Chondrocyte (in vitro differentiated cells): ENCODE measurements around the gene SHISA3. TPM values are rescaled to one million over a fixed set of nuclear protein-coding genes. Genes with fewer than 3 reads are reported as not detected.

Experiments used
- DNase-seq: peaks from one replicate; pipeline ENCODE4 v3.0.0; 2021; ENCODE audit warnings: mixed read lengths, low spot score
- H3K27ac Mint-ChIP-seq: one replicate; pipeline ENCODE4 v1.8.0; 2021; ENCODE audit warnings: mild to moderate bottlenecking, moderate library complexity, mixed read lengths; ENCODE audit not compliant: unreplicated experiment
- H3K27me3 Mint-ChIP-seq: 2 replicates; pipeline ENCODE4 v1.8.0; 2021; ENCODE audit warnings: low read depth, mixed read lengths
- H3K36me3 Mint-ChIP-seq: 2 replicates; pipeline ENCODE4 v1.8.0; 2021; ENCODE audit warnings: low read depth, mixed read lengths
- H3K4me1 Mint-ChIP-seq: 2 replicates; pipeline ENCODE4 v1.8.0; 2021; ENCODE audit warnings: low read depth, mild to moderate bottlenecking, mixed read lengths
- H3K4me3 Mint-ChIP-seq: one replicate; pipeline ENCODE4 v1.8.0; 2021; ENCODE audit warnings: mild to moderate bottlenecking, moderate library complexity, mixed read lengths; ENCODE audit not compliant: unreplicated experiment
- H3K9me3 Mint-ChIP-seq: 2 replicates; pipeline ENCODE4 v1.8.0; 2021; ENCODE audit warnings: low read depth, mixed read lengths
- total RNA-seq: library from RNA; stranded (reverse); gene quantifications from 3 replicates; pipeline ENCODE4 v1.2.1, GENCODE V29; 2021
- TF ChIP-seq, protein P1 (sequence below): fragments of 200-600 bp; sonication (generic); IDR thresholded peaks from 2 replicates; pipeline ENCODE4 v1.5.0; 2021; ENCODE audit warnings: antibody characterized with exemption, mild to moderate bottlenecking, moderate library complexity

The SHISA3 gene
- total RNA-seq, 1 donor from 2014 or later: not detected

DNA sequence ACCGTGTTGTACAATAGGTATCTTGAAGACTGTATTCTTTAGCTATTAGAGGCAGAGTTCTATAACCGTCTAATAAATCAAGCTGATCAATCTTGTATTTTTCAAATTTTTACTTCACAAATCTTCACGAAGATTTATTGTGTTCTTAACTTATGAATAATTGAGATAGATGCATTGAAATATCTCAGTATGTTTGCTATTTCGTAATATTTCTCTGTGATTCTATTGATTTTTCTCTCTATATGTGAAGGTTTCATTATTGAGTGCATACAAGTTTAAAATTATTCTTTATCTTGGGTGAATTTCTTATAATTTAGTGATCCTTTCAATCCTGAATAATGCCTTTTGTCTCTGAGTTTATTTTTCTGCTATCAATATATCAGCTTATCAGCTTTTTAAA, 19.8 kb upstream of the SHISA3 start:
- Mint-ChIP-seq H3K27me3 (peaks cover 35% of the 10 kb centered on the region), H3K4me3 (no peak overlapping the region), H3K9me3 (peaks cover 10% of the 10 kb centered on the region), H3K4me1 (no peaks in the 10 kb centered on the region), H3K27ac (no peak overlapping the region), H3K36me3 (no peaks in the 10 kb centered on the region)
- TF ChIP-seq, protein P1, sequence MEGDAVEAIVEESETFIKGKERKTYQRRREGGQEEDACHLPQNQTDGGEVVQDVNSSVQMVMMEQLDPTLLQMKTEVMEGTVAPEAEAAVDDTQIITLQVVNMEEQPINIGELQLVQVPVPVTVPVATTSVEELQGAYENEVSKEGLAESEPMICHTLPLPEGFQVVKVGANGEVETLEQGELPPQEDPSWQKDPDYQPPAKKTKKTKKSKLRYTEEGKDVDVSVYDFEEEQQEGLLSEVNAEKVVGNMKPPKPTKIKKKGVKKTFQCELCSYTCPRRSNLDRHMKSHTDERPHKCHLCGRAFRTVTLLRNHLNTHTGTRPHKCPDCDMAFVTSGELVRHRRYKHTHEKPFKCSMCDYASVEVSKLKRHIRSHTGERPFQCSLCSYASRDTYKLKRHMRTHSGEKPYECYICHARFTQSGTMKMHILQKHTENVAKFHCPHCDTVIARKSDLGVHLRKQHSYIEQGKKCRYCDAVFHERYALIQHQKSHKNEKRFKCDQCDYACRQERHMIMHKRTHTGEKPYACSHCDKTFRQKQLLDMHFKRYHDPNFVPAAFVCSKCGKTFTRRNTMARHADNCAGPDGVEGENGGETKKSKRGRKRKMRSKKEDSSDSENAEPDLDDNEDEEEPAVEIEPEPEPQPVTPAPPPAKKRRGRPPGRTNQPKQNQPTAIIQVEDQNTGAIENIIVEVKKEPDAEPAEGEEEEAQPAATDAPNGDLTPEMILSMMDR: no peak
- no peak for DNase-seq

DNA sequence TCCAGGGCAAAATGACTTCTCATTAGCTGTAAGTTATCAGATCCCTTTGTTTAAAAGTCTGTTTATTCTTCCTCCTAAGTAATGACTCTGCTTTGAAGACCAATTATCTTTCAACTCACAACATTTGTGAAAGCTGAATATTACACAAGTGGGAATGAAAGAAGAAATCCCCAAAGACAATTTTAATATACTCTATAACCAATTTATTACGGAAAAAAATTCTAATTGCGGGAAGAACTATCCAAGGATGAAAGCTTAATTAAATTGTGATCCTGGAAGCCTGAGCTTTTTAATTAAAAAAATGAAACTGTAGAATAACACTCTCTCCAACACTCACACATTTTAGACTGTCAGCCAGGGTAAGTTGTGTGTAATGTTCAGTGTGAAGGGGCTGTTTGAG, 15.6 kb upstream of the SHISA3 start:
- Mint-ChIP-seq H3K27ac (no peak overlapping the region), H3K9me3 (peaks cover 3% of the 10 kb centered on the region), H3K4me3 (no peak overlapping the region), H3K27me3 (peaks cover 20% of the 10 kb centered on the region), H3K36me3 (no peaks in the 10 kb centered on the region), H3K4me1 (no peaks in the 10 kb centered on the region)
- TF ChIP-seq, protein P1: no peak
- no peak for DNase-seq

DNA sequence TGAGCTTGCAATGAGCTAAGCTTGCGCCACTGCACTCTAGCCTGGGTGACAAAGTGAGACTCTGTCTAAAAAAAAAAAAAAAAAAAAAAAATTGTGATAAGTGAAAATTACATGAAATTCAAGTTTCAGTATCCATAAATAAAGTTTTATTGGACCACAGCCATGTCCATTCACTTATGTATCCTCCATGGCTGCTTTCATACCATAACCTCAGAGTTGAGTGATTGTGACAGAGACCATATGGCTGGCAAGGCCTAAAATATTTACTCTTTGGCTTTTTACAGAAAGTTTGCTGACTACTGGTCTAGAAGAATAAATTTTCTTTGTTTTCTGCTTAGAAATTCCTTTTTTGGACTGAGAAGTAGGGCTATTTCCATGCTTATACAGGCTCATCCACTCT, 11.8 kb upstream of the SHISA3 start:
- H3K36me3 Mint-ChIP-seq: no peaks in the 10 kb centered on the region
- peaks cover 11% of the 10 kb centered on the region for H3K27me3 Mint-ChIP-seq
- H3K4me3 Mint-ChIP-seq: no peak overlapping the region
- TF ChIP-seq, protein P1: no peak
- peaks cover under 1% of the 10 kb centered on the region for H3K4me1 Mint-ChIP-seq
- DNase-seq: no peak
- no peak overlapping the region for H3K27ac Mint-ChIP-seq
- no peaks in the 10 kb centered on the region for H3K9me3 Mint-ChIP-seq

DNA sequence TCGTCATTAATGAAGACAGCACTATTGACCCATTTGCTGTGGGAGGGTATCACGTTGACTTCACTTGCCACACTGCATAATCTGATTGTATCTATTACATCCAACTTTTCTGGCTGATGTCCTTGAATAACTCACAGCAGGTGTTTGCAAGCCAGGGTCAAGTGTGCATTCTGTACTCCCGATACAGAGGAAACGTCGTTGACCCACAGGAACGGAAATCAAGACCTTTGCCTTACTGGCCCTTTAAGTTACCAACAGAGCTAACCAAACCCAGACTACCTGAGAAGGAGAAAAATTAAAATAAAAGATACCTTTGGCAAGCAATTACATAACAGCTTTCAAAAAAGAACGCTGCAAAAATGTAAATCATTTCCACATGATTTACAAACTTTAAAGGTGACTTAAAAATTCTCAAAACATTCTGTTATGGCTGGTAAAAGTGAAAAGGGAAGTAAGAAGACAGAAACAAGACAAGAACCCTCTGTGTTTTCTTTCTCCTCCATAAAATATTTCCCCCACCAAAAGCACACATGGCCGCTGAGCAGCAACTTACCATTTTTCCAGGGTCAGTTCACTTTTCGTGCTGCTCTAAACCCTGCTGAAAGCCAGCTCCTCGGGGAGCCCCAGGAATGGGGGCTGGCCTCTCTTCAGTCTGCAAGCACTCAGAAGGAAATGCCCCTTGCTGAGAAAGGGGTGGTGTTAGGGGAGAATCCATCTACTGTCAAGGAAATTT, 6.5 kb upstream of the SHISA3 start:
- H3K27me3 Mint-ChIP-seq: peaks cover 11% of the 10 kb centered on the region
- peaks cover 9% of the 10 kb centered on the region for H3K4me1 Mint-ChIP-seq
- no peak for DNase-seq
- TF ChIP-seq, protein P1: no peak
- no peak overlapping the region for H3K4me3 Mint-ChIP-seq
- no peaks in the 10 kb centered on the region for H3K36me3 Mint-ChIP-seq
- no peaks in the 10 kb centered on the region for H3K9me3 Mint-ChIP-seq
- H3K27ac Mint-ChIP-seq: no peak overlapping the region

DNA sequence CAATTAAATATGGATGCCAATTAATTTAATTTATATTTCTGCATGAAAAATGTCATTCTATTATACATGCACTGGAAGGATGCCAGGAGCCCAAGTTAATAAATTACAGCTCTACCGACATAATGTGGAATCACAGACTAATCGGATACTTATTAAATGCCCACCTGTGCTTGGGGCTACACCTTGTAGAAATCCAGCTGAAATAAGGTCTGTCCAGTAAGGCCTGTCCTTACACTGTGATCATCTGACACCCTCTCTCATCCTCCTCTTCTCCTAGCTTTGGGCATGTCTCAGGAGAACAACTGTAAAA, 6.0 kb upstream of the SHISA3 start:
- H3K4me3 Mint-ChIP-seq: no peak overlapping the region
- H3K27me3 Mint-ChIP-seq: peaks cover 13% of the 10 kb centered on the region
- H3K4me1 Mint-ChIP-seq: peaks cover 10% of the 10 kb centered on the region
- no peaks in the 10 kb centered on the region for H3K36me3 Mint-ChIP-seq
- H3K9me3 Mint-ChIP-seq: no peaks in the 10 kb centered on the region
- H3K27ac Mint-ChIP-seq: no peak overlapping the region
- TF ChIP-seq, protein P1: no peak
- no peak for DNase-seq
